ENCODE results near the gene IL16.
"Not testable (repeated sequence)": the region's sequence is repeated elsewhere in the genome, so short reads cannot be mapped to it uniquely, and the experiment has no call there.

GRCh38 chr15:81348691-81349090 lies 152.0 kb downstream of the IL16 start:
- not testable (repeated sequence) for TF ChIP-seq GABPA (IDR thresholded peaks at IDR 0.05; ENCODE audit: low read depth); POLR2AphosphoS5 (IDR thresholded peaks at IDR 0.05; ENCODE audit: low read depth); CTCF (IDR thresholded peaks at IDR 0.05; ENCODE audit: insufficient read depth, low read length); SPI1 (IDR thresholded peaks at IDR 0.05; ENCODE audit: borderline replicate concordance, low read depth)

Measured in HL-60 (cell line).